DMS79 (cell line): ENCODE data around the gene LRRC25.

ENCODE experiments used
- DNase-seq: peaks from one replicate; lab custom pipeline; 2025; lab: John Stamatoyannopoulos, UW

Gene LRRC25

GRCh38 chr19:18397242-18398202 lies at the start of gene LRRC25:
LRRC25 (minus strand) TSS chr19:18397622; CDS start chr19:18396963, 659 bp downstream.
- DNase-seq = no peak

- no peak for DNase-seq
Observed at GRCh38 chr19:18446811-18447359, 49.5 kb upstream of the LRRC25 start.

DNA sequence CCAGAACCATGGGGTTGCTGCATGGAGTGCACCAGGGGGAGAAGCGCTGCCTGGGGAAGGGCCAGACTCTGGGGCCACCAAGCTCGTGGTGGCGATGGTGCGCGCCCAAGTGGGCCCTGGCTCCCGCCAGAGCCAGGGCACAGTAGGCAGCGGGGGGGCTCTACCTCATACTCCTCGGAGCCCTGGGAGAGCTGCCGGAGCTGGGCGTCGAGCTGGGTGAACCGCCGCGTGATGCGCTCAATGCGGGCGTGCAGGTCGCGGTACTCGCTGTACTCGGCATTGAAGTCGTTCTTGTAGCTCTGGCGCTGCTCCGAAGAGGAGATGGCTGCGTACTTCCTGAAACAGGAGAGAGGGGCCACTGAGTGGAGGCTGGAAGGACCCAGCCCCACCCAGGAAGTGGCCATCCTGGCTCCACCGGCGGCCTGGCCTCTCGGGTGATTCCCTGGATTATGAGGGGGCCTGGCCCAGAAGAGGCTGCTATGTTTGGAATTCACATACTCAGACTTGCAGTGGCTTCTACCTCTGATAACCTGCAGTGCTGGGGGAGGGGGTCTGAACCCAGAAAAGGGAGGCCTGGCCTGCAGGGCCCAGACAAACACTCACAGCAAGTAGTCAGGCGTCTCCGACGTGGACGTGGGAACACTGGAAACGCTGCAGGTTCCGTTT lies 48.9 kb upstream of the LRRC25 start:
- no peak for DNase-seq

GRCh38 chr19:18445262-18445948 lies 48.0 kb upstream of the LRRC25 start:
- no peak for DNase-seq

- no peak for DNase-seq
Observed at GRCh38 chr19:18444513-18444912, 47.1 kb upstream of the LRRC25 start.

DNA sequence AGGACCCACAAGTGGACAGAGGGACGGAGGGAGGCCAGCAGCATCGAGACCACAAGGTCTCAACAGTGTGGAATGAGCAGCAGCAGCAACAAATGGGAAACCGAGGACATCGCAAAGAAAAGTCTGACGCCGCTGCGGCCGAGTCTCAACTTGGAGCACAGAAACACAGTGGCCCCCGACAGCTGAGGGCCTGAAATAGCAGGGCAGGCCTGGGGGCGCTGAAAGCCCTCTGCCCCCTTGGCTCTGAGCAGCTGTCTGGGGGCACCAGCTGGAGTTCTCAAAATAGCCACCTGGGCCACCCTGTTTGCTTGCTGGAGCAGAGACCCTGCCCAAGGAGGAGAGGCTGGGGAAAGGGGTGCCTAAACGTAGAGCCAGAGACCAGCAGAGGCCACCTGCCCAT lies 46.4 kb upstream of the LRRC25 start:
- no peak for DNase-seq

DNA sequence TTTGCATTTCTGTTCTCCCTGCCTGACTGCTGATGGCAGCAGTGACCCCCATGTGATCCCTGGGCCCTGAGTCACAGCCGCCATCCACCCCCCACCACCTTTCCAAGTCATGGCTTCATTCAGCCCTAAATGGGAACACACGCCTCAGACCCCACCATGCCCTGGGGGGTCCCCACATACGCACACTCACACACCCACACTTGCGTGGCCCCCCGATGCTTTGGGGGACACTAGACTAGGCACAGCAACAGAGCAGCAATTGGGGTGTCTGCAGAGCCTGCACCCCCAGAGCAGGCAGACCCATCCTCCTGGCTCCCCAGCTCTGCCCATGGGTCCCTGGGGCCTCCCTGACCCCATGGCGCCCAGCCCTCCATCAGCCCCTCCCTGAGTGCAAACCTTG lies 46.0 kb upstream of the LRRC25 start:
- DNase-seq = no peak

DNA sequence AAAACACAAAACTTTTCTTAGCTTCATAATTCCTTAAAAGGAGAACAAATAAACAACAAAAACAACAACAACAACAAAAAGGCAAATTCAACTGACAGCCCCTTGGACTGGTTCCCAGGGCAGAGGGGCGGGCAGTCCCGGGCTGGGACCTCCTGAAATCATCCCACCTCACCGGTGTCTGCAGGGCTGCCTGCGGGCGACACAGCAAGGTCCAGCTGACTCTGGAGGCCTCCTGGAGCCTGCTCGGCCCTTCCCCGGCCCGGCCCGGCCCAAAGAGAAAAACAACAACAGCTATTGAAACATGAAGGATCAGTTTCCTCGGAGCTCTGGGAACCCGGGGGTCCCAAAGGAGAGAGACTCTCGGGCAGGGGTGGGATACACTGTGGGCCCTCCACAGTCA lies 45.5 kb upstream of the LRRC25 start:
- no peak for DNase-seq

- no peak for DNase-seq
Observed at GRCh38 chr19:18441804-18442788, 44.7 kb upstream of the LRRC25 start.

DNA sequence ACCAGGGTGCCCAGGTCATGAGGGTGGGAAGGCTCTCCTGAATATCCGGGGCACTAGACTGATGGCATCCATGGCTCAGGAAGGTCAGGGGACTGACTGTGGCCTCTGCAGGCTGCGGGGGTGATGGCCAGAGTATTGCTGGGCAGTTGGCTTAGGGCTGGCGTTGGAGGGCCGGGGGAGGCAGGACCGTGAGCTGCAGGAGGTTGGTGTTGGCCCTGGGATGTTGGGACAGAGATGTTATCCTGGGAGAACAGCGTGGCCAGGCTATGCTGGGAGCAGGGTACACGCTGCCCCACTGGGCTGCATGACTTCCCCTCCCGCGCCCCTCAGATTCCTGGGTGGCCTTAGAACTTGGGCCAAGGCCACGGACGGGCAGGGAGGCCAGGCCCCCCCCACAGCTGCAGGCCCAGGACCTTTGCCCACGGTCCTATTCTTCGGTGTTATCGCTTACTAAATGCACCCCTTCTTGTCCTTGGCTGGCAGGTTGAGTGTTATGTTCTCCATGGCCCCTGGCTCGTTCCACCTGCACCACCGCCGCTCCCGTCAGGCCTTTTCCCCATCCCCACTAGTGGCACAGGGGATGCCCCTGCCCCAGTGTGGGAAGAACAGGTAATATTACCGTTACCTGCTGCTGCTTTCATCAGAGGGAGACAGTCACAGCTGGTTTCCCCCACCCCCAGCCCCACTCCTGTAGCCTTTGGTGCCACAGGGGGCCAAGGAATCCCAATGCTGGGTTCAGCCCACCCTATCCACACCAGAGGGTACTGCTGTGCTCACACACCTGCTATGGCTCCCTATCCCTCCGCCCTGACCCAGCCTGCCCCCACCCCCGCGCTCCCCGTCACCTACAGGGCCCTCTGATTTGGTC lies 43.7 kb upstream of the LRRC25 start:
- DNase-seq = no peak

- DNase-seq = no peak
Observed at GRCh38 chr19:18440415-18440877, 43.0 kb upstream of the LRRC25 start.

- DNase-seq = no peak
Observed at GRCh38 chr19:18439910-18440237, 42.5 kb upstream of the LRRC25 start.

DNA sequence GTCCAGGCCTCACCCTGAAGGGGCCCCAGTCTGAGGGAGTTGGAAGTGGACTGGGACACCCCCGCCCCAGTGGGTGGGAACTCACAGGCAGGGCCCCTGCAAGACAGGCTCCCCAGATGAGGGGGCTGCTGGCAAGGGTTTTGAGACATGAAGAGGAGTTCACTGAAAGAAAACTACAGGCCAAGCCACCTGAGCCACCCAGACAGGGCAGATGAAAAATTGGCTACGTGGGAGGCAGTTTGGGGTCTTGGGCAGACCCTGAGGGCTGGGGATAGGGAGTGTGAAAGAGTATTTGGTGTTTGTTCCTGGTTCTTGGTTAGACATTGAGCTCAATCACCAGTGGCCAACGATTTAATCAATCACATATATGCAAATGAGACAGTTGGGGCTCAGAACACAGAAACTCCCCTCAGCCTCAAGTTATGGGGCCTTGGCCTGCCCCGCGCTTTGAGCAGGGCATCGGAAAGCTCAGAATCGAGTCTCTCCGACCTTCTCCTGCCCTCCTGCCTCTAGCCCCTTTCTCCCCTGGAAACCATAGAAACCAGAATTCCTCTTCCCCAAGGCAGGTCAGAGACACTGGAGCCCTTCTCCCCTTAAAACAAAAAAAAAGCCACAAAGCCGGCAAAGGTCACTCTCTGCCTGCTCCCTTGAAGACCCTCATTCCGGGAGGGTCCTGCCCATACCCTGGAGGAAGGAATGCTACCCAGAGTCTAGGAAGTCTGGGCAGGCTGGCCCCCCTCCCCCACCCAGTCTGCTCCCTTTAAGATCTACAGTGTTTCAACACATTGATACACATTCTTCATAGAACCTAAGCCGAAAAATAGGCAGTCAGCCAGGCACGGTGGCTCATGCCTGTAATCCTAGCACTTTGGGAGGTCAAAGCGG lies 41.8 kb upstream of the LRRC25 start:
- DNase-seq = no peak

- DNase-seq = no peak
Observed at GRCh38 chr19:18438331-18439024, 41.1 kb upstream of the LRRC25 start.

DNA sequence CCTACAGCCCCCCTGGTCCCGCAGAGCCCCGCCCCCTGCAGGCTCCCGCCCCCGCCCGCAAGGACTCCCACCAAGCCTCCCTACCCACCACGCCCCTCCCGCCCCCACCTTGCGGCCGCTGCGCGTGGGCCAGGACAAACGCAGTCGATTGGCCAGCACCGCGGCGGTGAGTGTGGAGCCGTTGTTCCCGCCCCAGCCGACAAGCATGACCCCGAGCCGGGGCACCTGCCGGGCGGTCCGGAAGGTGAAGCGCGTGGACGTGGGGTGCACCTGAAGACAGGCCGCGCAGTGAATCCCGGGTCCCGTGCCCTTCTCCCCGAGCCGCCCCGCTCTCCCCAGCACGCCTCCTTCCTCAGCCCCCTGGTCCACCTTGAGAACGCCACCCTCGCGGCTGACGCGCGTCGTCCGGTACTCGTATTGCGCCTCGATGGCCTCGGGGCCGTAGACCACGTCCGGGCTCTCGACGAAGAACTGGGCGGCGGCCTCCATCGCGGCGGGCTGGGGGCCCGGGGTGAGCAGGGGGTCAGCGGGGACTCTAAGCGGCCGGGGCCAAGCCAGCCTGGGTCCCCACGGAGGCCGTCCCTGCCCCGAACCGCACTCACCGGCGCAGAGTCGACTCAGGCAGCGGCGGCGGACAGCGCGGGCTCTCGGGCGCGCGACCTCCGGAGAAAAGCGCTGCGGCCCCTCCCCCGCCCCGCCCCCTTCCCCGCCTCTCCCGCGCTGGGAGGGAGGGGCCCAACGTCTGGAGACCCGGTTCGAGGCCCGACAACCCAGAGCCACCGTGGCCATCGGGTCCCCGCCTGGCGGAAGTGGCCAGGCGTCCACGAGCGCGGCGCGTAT lies 40.3 kb upstream of the LRRC25 start, which contains the start of gene ISYNA1:
Gene ISYNA1 (minus strand): TSS at position 643 of the 840 bp plus-strand sequence. CDS start 154 bp downstream, at position 489.
- DNase-seq = no peak

DNA sequence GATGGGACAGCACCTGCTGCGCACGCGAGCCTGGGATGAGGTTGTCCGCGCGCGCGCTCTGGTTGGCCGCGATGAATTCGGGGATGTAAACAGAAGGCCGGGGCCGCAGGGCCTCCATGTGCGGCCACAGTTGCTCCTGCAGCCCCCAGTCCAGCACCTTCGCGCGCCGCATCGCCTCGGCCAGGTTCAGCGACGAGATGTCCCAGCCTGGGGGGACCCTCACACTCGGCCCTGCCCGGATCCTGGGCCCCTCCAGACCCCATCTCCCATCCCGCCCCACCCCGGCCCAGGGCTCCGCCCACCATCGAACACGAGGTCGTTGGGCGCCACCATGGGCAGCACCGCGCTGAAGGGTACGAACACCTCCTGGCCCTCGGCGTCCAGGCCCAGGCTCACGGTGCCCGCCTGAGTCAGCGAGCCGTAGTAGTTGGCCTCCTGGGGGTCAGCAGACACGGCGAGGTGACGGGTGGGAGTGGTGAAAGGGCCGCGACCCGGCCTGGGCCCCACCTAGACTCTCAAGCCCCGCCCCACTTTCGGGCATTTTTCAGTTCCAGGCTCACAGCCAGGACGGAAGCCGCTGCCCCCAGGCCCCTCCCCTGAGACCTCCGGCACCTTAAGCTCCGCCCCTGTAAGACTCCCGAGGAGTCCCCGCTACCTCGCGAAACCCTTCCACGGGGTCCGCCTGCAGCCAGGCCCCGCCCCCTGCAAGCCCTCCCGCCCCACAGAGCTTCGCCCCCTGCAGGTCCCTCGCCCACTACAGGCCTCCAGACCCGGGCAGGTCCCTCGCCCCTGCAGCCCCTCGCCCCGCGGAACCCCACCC lies 39.5 kb upstream of the LRRC25 start:
- peak; percentile 71 for DNase-seq
